ENCODE results near the gene ETS1. TPM values are rescaled to one million over a fixed set of nuclear protein-coding genes. Genes with fewer than 3 reads are reported as not detected.

The ETS1 gene
- total RNA-seq, 2 donors from 2014 or later: 19.3 to 37.6 TPM

DNA sequence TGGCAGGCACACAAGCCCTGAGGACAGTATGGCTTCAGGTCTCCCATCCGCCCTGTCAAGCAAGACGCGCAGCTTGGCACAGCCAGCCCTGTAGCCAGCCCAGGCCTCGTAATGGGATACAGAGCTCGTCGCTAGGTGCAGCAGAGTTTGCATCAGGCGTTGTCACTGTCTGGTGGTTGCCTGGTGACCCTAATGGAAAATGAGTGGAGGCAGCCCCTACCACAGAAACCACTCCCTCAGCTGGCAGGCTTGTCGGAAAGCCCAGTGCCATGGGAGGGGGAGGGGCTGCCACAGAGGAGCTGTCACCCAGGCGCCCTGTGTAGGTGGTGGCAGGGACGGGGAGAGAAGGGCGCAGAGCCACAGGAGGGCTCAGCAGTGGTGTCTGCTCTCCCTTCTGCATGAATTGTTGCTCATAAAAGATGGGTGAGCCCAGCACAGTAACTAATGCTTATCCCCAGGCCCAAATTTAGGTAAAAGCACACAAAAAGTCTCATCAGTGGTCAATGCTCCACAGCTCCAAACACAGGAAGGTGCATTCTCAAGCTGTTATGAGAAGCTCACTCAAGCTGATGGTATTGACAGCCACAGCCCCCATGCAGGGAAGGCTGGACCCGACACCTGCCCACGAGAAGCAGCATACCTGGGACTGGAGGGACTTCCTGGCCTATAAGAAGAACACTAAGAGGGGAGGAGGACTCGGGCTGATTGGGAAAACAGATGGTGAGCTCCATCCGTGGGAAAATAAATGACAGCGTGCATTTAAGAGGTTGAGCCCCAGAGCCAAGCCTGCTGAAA, 164.6 kb downstream of the ETS1 start:
- H3K27me3 ChIP-seq: no peaks in the 10 kb centered on the region
- H3K4me1 ChIP-seq: peaks cover 12% of the 10 kb centered on the region
- H3K4me3 ChIP-seq: no peak overlapping the region
- no peak overlapping the region for H3K9ac ChIP-seq (ENCODE audit: low read depth in 2 of 2, low read length in 2 of 2)
- no peak for DNase-seq
- no peaks in the 10 kb centered on the region for H3K36me3 ChIP-seq
- TF ChIP-seq, protein P1, sequence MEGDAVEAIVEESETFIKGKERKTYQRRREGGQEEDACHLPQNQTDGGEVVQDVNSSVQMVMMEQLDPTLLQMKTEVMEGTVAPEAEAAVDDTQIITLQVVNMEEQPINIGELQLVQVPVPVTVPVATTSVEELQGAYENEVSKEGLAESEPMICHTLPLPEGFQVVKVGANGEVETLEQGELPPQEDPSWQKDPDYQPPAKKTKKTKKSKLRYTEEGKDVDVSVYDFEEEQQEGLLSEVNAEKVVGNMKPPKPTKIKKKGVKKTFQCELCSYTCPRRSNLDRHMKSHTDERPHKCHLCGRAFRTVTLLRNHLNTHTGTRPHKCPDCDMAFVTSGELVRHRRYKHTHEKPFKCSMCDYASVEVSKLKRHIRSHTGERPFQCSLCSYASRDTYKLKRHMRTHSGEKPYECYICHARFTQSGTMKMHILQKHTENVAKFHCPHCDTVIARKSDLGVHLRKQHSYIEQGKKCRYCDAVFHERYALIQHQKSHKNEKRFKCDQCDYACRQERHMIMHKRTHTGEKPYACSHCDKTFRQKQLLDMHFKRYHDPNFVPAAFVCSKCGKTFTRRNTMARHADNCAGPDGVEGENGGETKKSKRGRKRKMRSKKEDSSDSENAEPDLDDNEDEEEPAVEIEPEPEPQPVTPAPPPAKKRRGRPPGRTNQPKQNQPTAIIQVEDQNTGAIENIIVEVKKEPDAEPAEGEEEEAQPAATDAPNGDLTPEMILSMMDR (IDR thresholded peaks at IDR 0.05): no peak
- H3K9me3 ChIP-seq: no peaks in the 10 kb centered on the region
- H3K27ac ChIP-seq: no peak overlapping the region
- intact Hi-C loops (cut with DNase I): no loop called here

GRCh38 chr11:128421577-128422330, 165.6 kb downstream of the ETS1 start:
- H3K9ac ChIP-seq (ENCODE audit: low read depth in 2 of 2, low read length in 2 of 2): no peak overlapping the region
- H3K27me3 ChIP-seq: no peaks in the 10 kb centered on the region
- DNase-seq: no peak
- TF ChIP-seq, protein P1 (IDR thresholded peaks at IDR 0.05): no peak
- H3K9me3 ChIP-seq: no peaks in the 10 kb centered on the region
- H3K4me1 ChIP-seq: peaks cover 12% of the 10 kb centered on the region
- no peak overlapping the region for H3K27ac ChIP-seq
- H3K36me3 ChIP-seq: no peaks in the 10 kb centered on the region
- no peak overlapping the region for H3K4me3 ChIP-seq
- intact Hi-C loops (cut with DNase I): no loop called here

- DNase-seq: no peak
- H3K9me3 ChIP-seq: no peaks in the 10 kb centered on the region
- peaks cover 11% of the 10 kb centered on the region for H3K4me1 ChIP-seq
- intact Hi-C loops (cut with DNase I): no loop called here
- H3K36me3 ChIP-seq: no peaks in the 10 kb centered on the region
- no peak overlapping the region for H3K27ac ChIP-seq
- TF ChIP-seq, protein P1 (IDR thresholded peaks at IDR 0.05): no peak
- H3K4me3 ChIP-seq: no peak overlapping the region
- H3K27me3 ChIP-seq: no peaks in the 10 kb centered on the region
- H3K9ac ChIP-seq (ENCODE audit: low read depth in 2 of 2, low read length in 2 of 2): no peak overlapping the region
These were observed 166.4 kb downstream of the ETS1 start for GRCh38 chr11:128420951-128421350.

GRCh38 chr11:128420265-128420664, 167.1 kb downstream of the ETS1 start:
- H3K36me3 ChIP-seq: no peaks in the 10 kb centered on the region
- no peak overlapping the region for H3K27ac ChIP-seq
- no peaks in the 10 kb centered on the region for H3K9me3 ChIP-seq
- H3K27me3 ChIP-seq: no peaks in the 10 kb centered on the region
- DNase-seq: no peak
- H3K9ac ChIP-seq (ENCODE audit: low read depth in 2 of 2, low read length in 2 of 2): no peak overlapping the region
- no peak overlapping the region for H3K4me3 ChIP-seq
- intact Hi-C loops (cut with DNase I): no loop called here
- TF ChIP-seq, protein P1 (IDR thresholded peaks at IDR 0.05): no peak
- H3K4me1 ChIP-seq: peaks cover 7% of the 10 kb centered on the region

GRCh38 chr11:128419012-128419767, 168.2 kb downstream of the ETS1 start:
- Histone ChIP-seq H3K27ac (no peak overlapping the region), H3K36me3 (no peaks in the 10 kb centered on the region), H3K9ac (ENCODE audit: low read depth in 2 of 2, low read length in 2 of 2) (no peak overlapping the region), H3K9me3 (no peaks in the 10 kb centered on the region), H3K27me3 (no peaks in the 10 kb centered on the region), H3K4me1 (peaks cover 1% of the 10 kb centered on the region), H3K4me3 (no peak overlapping the region)
- no peak for DNase-seq
- intact Hi-C loops (cut with DNase I): no loop called here
- TF ChIP-seq, protein P1 (IDR thresholded peaks at IDR 0.05): no peak

Data from colonic mucosa (tissue), 4 donors.